Lung (tissue), 12 donors: Measurements from ENCODE around the gene ARHGEF7. TPM values are rescaled to one million over a fixed set of nuclear protein-coding genes. Genes with fewer than 3 reads are reported as not detected.

Source experiments
- ATAC-seq: fragments of 200-7000 bp; cut with Tn5 transposase; one replicate; pipeline ENCODE4 v1.9.1; 2020; ENCODE audit warnings: moderate number of reproducible peaks; ENCODE audit not compliant: insufficient read depth, low FRiP score
- DNase-seq, 3 donors: peaks; one replicate each; pipeline ENCODE4 v3.0.0-alpha.2; 2013 to 2017
- H3K27ac ChIP-seq, 2 donors: one replicate each; pipeline ENCODE4 v1.5.1; 2013; ENCODE audit warnings: mild to moderate bottlenecking in 2 of 2, moderate library complexity in 2 of 2, control low read depth in 1 of 2, inconsistent platforms in 1 of 2, low read depth in 1 of 2, low read length in 1 of 2
- H3K27me3 ChIP-seq, 3 donors: one replicate each; pipeline ENCODE4 v1.5.1; 2013; ENCODE audit warnings: low read length in 2 of 3; ENCODE audit not compliant: control insufficient read depth in 3 of 3, insufficient read depth in 3 of 3
- H3K36me3 ChIP-seq, 4 donors: one replicate each; pipeline ENCODE4 v1.5.1; 2013; ENCODE audit warnings: low read length in 4 of 4, mild to moderate bottlenecking in 1 of 4, moderate library complexity in 1 of 4; ENCODE audit not compliant: control insufficient read depth in 4 of 4, insufficient read depth in 4 of 4
- H3K4me1 ChIP-seq, 5 donors: one replicate each; pipeline ENCODE4 v1.5.1; 2013; ENCODE audit warnings: low read length in 5 of 5, mild to moderate bottlenecking in 2 of 5, moderate library complexity in 1 of 5; ENCODE audit not compliant: control insufficient read depth in 5 of 5, insufficient read depth in 5 of 5
- H3K4me3 ChIP-seq: one replicate; pipeline ENCODE4 v1.5.1; 2013; ENCODE audit warnings: mild to moderate bottlenecking, control low read depth, moderate library complexity
- H3K9ac ChIP-seq, 2 donors: one replicate each; pipeline ENCODE4 v1.5.1; 2013; ENCODE audit warnings: low read length in 2 of 2, control low read depth in 1 of 2; ENCODE audit not compliant: insufficient read depth in 1 of 2
- H3K9me3 ChIP-seq, 4 donors: one replicate each; pipeline ENCODE4 v1.5.1; 2013; ENCODE audit warnings: low read length in 3 of 4, mild to moderate bottlenecking in 1 of 4, moderate library complexity in 1 of 4; ENCODE audit not compliant: control insufficient read depth in 4 of 4, insufficient read depth in 3 of 4
- WGBS, 2 donors: extraction: QIAGEN DNeasy Blood & Tissue Kit; methylation state at CpG; one replicate each; pipeline ENCODE4 v1.1.7; 2013; 5-methylcytosine and 5-hydroxymethylcytosine counted together
- polyA plus RNA-seq, 2 donors: library from polyadenylated mRNA; stranded (reverse); fragments of 200-250 nt; gene quantifications; one replicate each; pipeline ENCODE4 v1.2.1, GENCODE V29; 2013
- total RNA-seq, 2 donors: library from RNA; depleted of rRNA in 1 of 2; stranded (reverse); fragments of >200 nt in 1 of 2; gene quantifications; one replicate each; pipeline ENCODE4 v1.2.1, GENCODE V29; 2014 to 2021
- TF ChIP-seq, protein P1 (sequence below): IDR thresholded peaks from 2 replicates; pipeline ENCODE4 v1.5.1; 2012; ENCODE audit warnings: mild to moderate bottlenecking; ENCODE audit errors: control extremely low read depth, extremely low read depth
- donor health status: control.
- donor health status: control.
- donor health status: Bipolar disorder and iron deficiency.
- donor health status: healthy.
- donor health status: DM: yes; HTN: yes; CAD: no.

The ARHGEF7 gene
- total and polyA plus RNA-seq, 4 donors: 20.9 to 143 (median 37.8) TPM

DNA sequence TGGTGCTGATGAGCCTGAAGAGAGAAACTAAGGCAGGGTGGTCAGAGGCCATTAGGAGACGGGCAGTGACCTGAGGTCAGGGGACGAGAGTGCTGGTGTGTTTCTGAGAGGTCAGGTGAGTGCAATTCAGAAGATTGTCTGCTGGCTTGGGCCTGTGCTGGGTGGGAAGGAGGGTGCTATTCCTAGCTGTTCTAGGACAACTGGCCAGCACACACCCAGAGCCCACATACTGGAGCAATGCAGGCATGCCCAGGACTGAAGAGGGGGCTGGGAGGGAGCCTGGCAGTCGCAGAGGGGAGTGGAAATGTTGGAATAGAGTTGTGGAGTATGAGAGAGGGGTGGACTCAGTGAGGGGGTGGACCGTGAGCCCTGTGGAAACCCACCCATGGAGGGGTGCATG lies 16.5 kb downstream of the ARHGEF7 start:
- Histone ChIP-seq H3K27me3 (peaks cover 0 to 3% (median 0%) of the 10 kb centered on the region in 3 donors), H3K4me1 (no peaks in the 10 kb centered on the region), H3K4me3 (no peak overlapping the region), H3K9ac (no peak overlapping the region), H3K27ac (no peak overlapping the region), H3K9me3 (no peaks in the 10 kb centered on the region), H3K36me3 (no peaks in the 10 kb centered on the region)
- ATAC-seq (no peak), DNase-seq (no peak)
- 70 to 73% methylated on average over 4 of the region's 4 CpGs for WGBS, 2 donors
- TF ChIP-seq, protein P1, sequence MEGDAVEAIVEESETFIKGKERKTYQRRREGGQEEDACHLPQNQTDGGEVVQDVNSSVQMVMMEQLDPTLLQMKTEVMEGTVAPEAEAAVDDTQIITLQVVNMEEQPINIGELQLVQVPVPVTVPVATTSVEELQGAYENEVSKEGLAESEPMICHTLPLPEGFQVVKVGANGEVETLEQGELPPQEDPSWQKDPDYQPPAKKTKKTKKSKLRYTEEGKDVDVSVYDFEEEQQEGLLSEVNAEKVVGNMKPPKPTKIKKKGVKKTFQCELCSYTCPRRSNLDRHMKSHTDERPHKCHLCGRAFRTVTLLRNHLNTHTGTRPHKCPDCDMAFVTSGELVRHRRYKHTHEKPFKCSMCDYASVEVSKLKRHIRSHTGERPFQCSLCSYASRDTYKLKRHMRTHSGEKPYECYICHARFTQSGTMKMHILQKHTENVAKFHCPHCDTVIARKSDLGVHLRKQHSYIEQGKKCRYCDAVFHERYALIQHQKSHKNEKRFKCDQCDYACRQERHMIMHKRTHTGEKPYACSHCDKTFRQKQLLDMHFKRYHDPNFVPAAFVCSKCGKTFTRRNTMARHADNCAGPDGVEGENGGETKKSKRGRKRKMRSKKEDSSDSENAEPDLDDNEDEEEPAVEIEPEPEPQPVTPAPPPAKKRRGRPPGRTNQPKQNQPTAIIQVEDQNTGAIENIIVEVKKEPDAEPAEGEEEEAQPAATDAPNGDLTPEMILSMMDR: no peak

DNA sequence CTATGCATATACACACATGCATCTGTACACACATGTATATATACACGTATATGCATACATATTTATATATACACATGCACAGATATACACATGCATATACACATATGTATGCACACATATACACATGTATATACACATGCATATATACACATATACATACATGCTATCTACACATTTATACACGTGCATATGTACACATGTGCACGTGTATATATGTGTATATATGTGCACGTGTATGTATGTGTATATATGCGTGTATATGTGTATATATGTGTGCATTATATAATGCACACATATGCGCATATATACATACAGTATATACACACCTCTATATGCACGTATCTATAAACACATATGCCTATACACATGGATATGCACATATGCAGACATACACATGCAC lies 17.8 kb downstream of the ARHGEF7 start:
- Histone ChIP-seq H3K36me3 (no peaks in the 10 kb centered on the region), H3K9ac (no peak overlapping the region), H3K9me3 (peaks cover 0 to 2% (median 0%) of the 10 kb centered on the region in 4 donors), H3K27ac (no peak overlapping the region), H3K4me1 (peaks cover 0 to 1% (median 0%) of the 10 kb centered on the region in 5 donors), H3K27me3 (peaks cover 0 to under 1% (median 0%) of the 10 kb centered on the region in 3 donors), H3K4me3 (no peak overlapping the region)
- WGBS, 2 donors: 88 to 91% methylated on average over 7 of the region's 7 CpGs
- DNase-seq (no peak), ATAC-seq (no peak)
- TF ChIP-seq, protein P1: no peak

DNA sequence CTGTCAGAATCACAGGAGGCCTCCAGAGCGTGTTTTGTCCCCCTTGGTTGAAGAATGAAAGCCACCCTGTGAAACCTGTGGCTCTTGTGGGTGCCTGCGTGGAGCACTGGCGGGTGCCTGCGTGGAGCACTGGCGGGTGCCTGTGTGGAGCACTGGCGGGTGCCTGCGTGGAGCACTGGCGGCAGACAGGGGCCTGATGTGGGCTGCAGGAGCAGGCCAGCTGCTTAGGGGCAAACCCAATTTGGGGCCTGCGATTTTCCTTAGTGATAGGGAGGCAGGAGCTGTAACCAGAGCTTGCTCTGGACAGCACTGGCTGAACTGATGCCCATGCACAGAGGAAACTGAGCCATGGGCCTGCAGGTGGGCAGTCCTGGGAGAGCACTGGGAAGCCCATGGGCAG lies 24.3 kb downstream of the ARHGEF7 start:
- DNase-seq: no peak
- H3K9ac ChIP-seq: no peak overlapping the region

More for the DNA sequence above, 24.3 kb downstream of the ARHGEF7 start:
- 87 to 91% methylated on average over 9 of the region's 9 CpGs for WGBS, 2 donors
- H3K27me3 ChIP-seq: peaks cover 0 to 8% (median 5%) of the 10 kb centered on the region in 3 donors
- H3K36me3 ChIP-seq: no peaks in the 10 kb centered on the region
- peaks cover 0 to 2% (median 0%) of the 10 kb centered on the region in 4 donors for H3K9me3 ChIP-seq
- H3K27ac ChIP-seq: no peak overlapping the region
- ATAC-seq: no peak
- no peak overlapping the region for H3K4me3 ChIP-seq
- TF ChIP-seq, protein P1: no peak
- H3K4me1 ChIP-seq: peaks cover 0 to 3% (median 0%) of the 10 kb centered on the region in 5 donors
